ENCODE data around the gene NAT9.

NAT9 gene

DNA sequence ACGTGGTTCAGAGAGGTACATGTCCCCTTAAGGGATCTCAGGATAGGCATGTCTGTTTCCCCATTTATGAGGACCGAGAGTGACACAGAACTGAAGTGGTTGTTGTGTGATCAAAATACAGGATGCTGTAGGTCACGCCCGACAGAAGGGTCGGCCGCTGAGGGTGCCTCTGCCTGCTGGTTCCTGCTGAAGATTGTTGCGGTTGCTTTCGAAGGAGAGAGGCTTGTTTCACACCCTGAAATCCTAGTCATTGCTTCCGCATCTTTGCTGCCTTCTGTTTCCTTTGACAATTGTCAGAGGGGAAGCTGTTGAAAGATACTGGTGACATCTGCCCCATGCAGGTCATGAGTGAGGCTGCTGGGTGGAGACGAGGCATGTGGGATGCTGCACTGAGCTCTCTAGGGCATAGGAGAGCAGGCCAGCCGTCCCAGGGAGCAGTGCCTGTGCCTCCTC is 3.8 kb upstream of the NAT9 start:
- peak; percentile 31 for DNase-seq (ENCODE audit: low read depth)

DNA sequence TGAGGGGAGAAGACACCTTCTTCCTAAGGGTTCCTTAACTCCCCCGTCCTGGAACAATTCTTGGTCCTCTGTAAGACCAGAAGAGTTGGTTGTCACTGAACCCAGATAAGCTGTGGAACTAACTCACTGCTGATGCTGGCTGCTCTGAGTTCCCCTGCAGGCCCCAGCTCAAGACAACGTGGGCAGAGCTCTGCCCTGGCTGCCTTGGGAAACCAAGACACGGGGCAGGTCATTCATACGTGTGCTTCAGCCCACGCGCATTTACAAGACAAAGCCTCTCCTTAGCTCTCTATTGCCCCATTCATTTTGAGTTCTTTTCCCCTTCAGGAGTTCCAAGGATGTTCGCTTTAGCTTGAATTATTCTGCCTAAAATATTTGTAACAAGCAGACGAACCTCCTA is 3.4 kb upstream of the NAT9 start:
- DNase-seq (ENCODE audit: low read depth) = no peak

DNA sequence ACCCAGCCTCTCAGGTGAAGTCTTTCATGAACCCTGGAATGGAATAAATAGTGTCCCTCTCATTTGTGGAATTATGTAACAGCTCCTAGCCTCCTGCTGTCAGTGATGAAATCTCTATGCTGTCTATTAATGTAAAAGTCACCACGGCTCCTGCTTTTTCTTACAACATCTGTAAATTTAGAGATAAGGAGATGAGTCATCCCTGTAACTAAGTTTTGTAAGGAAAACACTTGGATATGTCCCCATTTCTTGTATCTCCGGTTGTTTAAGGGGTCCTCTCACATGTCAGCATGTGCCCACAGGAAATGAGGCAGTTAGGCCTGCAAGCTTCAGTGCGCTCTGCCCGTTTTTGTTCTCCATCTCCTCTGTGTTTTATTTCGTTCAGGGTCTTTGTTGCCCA is 2.8 kb upstream of the NAT9 start:
- no peak for DNase-seq (ENCODE audit: low read depth)

DNA sequence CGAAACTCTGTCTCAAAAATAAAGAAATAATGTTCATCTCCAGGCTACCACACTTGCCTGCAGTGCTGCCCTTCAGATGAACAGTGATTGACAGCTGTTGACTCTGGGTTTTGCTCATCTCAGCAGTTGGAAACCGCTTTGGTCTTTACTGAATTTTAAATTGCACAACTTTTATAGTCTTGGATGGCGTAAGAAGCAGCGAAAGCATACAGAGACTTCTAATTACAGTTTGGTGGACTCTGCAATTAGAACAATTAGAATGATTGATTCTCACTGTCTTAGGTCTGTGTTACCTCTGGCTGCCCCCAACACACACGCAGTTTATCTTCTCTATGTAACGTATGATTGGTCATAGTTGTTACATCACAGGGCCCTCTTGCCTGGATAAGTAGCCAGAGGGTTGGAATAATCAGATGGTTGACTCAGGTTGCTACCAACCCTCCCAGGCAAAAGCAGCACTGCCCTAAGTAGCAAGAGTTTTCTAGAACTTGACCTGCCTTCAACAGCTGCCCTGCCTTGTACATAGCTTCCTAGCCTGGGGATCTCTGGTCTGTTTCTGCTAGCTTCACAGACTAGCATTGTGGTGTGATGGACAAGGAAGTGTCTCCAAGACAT is 1.9 kb upstream of the NAT9 start:
- DNase-seq (ENCODE audit: low read depth) = no peak

DNA sequence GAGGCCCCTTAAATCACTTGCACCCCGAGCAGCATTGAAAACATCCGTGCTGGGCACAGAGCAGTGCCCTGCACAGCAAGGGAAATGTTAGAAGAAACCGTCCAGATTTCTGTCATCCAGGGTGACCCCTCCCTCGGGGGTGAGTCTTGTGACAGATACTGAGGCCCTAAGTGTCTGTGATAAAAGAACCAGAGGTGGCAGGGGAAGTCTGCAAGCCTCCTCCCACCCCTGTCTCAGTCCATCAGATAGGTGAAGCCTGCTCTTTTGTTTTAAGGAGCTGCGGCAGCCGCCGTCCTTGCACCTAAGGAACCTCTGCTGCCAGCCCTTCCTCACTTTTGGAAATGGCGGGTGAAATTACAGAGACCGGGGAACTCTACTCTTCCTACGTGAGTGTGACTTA is 845 bp upstream of the NAT9 start:
- DNase-seq (ENCODE audit: low read depth) = no peak

DNA sequence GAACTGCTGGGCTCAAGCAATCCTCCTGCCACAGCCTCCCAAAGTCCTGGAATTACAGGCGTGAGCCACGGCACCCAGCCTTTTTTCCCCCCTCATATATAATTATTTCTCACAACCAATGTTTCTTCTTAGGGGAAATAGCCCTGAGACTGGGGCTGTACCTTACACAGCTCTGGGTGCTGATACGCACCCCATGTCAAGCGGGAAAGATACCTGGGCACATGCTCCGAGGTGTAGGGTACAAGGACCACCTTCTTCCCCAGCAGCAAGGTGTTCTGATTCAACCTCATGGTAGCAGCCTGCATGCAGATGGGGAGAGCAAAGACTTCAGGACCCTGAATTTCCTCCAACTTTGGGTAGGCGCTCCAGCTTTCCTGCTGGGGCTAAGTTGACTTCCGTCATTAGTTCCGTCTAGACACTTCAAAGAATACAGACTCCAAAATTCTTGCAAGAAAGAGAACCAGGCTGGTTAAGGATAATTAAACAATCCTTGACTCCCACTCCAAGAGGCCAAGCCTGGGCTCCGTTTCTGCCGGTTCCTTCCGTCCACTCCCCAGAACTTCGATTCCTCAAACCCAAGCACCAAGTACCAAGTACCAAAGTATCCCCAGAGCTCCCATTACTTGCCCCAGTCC is 619 bp downstream of the NAT9 start:
- no peak for DNase-seq (ENCODE audit: low read depth)

DNA sequence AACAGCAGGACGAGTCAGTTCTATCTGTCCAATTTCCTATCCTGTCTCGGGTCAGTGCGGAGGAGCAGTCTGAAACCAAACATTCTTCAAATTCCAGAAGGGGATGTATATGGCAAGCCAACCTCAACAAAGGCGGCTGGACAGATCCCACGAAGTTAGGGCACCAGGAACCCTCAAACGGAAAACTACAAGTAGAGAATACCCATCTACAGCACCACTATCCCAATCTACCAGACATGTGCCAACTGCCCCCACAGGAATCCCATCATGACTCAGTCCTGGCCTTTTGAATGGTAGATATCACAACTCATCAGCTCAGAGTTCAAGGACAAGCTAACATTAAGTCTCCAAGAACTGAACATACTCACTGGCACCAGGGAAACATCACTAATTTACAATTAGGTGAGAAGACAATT is 2.3 kb downstream of the NAT9 start:
- DNase-seq (ENCODE audit: low read depth) = no peak

DNA sequence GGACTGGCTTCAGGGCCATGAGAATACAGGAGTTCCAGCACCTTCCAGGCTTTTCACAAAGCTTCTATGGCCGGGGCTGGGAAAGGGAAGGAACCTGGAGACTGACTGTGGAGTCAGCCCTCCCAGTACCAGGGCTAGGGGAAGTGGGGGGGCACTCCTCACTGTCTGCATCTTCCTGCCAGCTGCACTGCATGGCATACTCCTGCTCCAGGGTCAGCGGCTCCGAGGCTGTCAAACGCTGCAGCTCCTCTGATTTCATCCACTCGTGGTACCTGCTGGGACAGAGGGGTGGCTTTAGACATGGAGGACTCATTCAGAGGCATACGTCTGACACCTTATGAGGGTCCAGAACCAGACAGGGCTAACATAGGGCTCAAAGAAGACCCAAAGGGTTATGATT is 2.7 kb downstream of the NAT9 start:
- DNase-seq (ENCODE audit: low read depth) = no peak

DNA sequence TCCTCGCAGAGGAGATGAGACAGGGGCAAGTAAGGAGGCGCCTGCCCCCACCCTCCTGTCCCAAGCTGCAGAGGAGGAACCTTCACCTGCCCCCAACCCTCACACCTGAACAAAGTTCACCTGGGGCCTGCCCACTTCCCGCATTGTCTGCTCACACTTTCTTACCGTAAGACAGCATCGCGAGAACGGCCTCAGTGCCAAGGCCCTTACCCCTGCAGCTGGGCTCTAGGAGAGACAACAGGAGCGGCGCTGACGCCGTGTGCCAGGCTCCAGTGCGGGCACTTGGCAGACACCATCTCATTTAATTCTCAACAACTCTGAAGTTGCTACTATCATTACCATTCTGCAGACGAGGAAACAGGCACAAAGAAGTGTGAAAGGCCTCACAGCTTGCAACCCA is 4.1 kb downstream of the NAT9 start:
- DNase-seq (ENCODE audit: low read depth) = no peak

DNA sequence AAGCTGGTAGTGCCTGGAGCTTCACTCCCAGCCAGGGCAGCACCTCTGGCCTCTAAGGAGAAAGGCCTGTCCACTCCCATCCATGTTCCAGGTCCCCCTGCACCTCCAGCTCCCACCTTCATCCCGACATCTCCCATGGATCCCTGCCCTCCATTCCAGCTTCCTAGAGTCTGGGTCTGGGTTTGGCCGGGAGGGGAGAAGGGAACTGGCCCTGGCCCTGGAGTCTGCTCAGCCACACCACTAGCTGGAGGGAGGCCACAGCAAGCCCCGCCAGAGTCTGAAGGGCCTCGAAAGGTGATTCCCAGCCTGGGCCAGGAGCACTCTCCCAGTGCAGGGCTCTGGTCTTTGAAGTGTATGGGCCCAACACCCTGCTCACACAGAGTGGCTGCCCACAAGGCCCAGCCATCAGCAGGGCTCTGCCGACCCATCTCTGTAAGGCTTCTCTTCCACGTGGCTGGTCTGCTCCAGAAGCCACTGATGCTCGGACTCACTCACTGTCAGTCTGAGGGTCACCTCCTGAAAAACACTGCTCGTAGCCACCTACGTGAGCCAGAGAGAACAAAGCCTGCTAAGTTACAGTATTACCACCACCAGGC is 4.7 kb downstream of the NAT9 start:
- no peak for DNase-seq (ENCODE audit: low read depth)

DNA sequence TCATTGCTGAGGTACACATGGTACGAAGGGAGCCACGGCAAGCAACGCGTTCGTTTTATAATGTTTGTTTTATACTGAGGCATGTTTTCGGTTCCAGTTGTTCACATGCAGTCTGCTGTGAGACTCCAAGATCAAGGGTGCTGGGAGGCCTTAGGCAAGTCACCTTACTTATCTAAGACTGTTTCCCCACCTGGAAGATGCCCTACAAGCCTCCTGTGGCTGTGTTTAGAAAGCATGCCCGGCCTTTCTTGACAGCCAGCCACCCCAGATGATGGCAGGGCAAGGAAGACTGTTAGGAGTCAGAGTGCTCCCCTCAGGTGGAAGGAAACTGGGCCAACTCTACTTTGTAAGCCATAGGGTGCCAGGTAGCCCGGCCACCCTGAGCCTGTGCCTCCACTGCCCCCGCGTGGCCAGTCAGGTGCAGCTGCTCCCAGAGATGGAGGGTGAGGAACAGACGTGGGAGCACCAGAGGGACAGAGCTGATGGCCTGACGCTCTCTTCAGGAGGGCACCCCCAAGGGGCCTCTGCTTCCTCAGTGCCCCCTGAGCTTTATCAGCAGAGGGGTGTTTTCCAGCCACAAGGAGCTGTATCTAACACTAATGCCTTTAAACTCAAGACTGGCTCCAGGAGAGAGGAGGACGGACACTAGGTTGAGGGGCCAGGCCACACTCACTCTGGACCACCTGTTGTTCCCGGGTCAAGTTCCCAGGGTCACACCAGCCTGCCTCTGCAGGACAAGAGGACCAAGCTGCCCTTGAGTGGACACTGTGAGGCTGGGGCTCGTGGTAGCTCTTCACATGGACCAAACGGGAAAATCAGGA is 5.4 kb downstream of the NAT9 start:
- peak; percentile 52 for DNase-seq (ENCODE audit: low read depth)

DNA sequence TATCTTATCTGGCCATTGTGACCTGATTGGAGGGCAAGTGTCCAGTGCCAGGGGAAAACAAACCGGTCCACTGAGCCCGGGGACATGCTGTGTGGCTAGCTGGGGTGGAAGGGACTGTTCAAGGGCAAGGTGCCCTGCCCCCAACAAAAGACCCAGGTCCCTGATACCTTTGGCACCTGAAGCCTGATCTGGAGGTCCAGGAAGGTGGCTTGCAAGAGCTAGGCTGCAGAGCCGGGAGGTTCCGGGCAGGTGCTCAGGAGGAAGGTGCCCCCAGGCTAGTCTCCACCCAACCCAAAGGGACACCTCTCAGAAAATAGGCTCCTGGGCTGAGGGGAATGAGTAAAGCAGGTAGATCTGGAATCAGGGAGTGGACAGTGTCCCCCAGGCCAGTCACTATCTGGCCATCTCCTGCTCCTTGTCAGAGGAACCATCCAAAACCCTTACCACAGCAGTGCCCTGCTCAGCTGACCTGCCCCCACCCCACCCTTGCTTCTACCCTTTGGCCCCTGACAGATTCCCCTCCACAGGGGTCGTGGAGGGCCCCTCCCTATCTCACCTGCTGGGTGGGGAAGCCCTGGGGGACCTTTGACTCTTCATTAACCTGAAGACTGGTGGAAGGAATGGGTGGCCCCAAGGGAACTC is 6.2 kb downstream of the NAT9 start:
- DNase-seq (ENCODE audit: low read depth) = no peak

DNA sequence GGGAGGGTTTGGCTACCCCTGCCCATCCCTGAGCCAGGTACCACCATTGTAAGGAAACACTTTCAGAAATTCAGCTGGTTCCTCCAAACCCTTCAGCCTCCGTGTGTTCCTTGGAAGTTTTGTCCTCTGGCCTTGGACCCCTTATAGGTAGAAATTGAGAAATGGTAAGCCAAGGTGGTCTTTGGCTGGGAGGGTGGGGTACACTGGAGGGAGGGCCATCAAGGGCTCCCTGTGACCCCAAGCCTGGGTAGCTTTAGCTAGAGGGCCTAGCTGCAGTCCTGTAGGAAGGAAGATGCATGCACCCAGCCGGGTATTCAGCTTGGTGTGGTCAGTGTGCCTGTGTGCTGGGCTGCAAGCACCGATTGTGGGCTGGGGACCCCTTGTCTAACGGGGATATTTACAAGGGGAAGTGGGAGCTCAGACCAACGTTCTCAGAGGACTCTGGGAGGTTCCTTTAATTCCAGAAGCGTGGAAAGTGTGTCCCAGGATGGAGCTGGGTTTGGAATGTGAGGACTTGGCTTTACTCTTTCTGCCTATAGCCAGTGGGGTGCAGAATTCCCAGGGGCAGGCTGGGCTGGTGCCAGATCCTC is 6.8 kb downstream of the NAT9 start:
- no peak for DNase-seq (ENCODE audit: low read depth)

DNA sequence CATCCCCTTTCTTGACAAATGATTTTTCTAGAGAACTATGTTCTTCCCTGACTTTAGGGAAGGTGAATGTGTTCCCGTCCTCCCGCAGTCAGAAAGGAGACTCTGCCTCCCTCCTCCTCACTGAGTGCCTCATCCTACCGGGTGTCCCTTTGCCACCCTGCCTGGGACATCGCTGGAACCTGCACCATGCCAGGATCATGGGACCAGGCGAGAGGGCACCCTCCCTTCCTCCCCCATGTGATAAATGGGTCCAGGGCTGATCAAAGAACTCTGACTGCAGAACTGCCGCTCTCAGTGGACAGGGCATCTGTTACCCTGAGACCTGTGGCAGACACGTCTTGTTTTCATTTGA is 7.4 kb downstream of the NAT9 start:
- no peak for DNase-seq (ENCODE audit: low read depth)

DNA sequence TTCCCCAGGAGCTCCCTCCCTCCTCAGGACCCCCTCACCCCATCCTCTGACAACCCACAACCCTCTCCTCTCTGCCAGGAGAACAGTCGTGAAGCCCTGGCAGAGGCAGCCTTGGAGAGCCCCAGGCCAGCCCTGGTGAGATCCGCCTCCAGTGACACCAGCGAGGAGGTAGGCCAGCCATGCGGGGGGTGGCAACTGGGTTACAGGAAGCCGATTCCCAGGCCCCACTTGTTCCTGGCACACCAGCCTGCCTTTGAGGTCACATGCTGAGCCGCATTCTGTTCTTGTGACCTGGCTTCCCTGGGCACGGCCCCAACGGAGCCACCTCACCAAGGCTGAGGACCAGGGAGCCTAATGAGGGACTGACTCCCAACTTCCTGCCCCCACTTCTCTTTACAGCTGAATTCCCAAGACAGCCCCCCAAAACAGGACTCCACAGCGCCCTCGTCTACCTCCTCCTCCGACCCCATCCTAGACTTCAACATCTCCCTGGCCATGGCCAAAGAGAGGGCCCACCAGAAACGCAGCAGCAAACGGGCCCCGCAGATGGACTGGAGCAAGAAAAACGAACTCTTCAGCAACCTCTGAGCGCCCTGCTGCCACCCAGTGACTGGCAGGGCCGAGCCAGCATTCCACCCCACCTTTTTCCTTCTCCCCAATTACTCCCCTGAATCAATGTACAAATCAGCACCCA is 7.9 kb downstream of the NAT9 start:
- DNase-seq (ENCODE audit: low read depth) = no peak

DNA sequence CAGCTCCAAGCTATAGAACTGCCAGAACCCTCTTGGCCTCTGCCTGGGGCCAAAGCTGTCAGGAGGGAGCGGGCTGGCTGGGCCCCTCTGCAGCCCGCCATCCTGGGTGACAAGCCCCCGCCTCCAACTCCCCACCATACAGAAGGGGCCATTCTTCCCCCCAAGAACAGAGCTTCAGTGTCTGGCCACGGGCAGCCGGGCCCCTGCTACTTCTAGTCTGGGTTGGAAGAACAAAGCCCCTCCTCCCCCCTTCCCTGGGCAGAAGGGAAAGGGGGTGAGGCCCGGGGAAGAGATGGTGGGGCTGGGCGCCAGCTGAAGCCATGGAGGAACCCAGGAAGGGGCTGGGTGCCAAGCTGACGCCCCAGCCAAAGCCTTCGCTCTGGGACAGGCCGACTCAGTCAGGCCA is 9.0 kb downstream of the NAT9 start:
- DNase-seq (ENCODE audit: low read depth) = no peak

DNA sequence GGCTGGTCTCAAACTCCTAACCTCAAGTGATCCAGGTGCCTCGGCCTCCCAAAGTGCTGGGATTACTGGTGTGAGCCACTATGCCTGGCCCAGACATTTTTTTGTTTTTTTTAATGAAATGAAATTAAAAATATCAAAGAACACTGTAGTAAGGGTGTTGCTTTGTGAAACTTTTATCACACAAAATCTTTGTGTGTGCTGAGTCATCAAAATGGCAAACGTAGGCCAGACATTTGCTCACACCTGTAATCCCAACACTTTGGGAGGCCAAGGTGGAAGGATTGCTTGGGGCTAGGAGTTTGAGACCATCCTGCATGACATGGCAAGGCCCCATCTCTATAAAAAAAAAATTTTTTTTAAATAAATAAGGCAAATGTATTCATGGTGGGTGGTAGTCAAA is 9.7 kb downstream of the NAT9 start:
- DNase-seq (ENCODE audit: low read depth) = no peak

DNA sequence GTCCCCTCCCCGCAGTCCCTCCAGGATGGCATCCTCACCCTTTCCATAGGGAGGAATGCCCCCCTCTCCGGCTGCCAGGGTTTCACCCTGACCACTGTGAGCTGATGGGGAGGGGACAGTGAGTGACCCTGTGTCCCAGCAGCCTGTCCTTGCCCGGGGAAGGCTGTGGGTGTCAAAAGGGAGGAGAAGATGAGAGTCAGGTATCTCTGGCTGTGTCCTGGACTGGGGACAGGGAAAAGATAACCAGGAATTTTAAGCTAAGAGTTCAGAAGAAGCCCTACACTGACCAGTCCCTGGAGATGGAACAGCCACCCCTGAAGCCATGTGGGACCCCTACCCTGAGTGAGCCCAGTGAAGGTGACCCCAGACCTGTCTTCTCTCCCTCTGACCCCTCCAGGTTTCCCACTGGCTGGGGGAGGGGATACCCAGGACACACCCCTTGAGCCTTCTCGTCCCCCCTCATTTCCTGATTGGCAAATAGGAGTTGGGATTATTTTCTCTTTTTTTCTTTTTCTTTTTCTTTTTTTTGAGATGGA is 11.3 kb downstream of the NAT9 start:
- no peak for DNase-seq (ENCODE audit: low read depth)

DNA sequence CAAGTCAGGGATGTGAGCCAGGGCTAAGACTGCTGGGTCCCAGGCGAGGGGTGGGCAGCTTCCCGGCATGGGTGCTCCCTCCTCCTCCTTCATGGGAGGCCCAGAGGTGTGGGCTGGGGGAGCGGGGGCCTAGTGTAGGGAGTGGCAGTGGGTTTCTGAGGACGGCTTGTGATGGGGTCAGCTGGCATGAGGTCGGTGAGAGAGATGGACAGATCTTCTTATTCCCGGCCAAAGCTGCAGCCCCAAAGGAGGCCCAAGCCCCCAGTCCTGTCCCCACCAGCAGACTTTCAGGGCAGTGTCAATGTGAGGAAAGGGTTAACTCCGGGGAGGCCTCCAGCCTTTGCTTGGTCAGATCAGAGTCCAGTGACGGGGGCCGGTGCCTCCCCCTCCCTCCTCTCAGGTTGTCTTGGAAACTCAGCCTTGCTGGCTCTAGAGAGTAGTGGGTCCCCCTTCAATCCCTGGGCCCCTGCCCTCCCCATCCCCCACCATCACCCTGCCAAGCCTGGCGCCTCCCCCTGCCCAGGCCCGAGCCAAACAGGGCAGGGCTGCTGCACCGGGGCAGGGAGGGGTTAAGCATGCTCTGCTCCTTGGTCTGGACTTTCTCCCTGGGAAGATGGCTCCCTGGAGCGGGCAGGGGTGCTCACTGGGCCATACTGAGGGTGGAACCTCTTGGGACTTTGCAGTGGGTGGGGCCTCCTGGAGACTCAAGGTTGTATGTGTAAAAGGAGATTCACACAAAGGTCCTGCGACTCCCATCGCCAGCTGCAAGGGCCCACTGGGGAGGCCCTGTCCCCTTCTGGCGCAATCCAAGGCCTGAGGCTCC is 12.4 kb downstream of the NAT9 start:
- DNase-seq (ENCODE audit: low read depth) = no peak

DNA sequence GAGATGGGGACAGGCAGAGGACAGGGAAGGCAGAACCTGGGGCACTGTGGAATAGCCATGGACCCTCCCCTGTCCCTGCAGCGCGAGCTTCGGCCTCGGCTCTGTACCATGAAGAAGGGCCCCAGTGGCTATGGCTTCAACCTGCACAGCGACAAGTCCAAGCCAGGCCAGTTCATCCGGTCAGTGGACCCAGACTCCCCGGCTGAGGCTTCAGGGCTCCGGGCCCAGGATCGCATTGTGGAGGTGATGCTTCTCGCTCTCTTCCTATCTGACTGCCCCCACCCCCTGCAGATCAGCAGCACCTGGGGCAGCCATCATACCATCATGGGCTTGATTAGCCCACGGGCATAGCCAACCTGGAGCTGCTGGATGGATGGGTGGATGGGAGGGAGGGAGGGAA is 14.2 kb downstream of the NAT9 start:
- DNase-seq (ENCODE audit: low read depth) = no peak

Measured in stimulated activated CD8-positive, alpha-beta memory T cell treated with anti-CD3 and anti-CD28 coated beads, Interleukin-4, amount 100 ng/mL, for 24 hours (primary cell).